IPS-NIHi7 (cell line): ENCODE measurements around the gene PDXP.
A peak's percentile ranks its signal among the peaks of the same experiment; 100 is the strongest.

Source experiments
- DNase-seq: peaks from one replicate; pipeline ENCODE4 v3.0.0; 2012; ENCODE audit warnings: mixed read lengths; ENCODE audit errors: extremely low spot score

The PDXP gene

GRCh38 chr22:37628830-37629229 lies 29.7 kb upstream of the PDXP start:
- DNase-seq = no peak

- no peak for DNase-seq
These were observed 28.6 kb upstream of the PDXP start for GRCh38 chr22:37629928-37630327.

GRCh38 chr22:37630839-37631435 lies 27.6 kb upstream of the PDXP start:
- peak; percentile 20 for DNase-seq

GRCh38 chr22:37631448-37632173 lies 26.9 kb upstream of the PDXP start:
- no peak for DNase-seq

GRCh38 chr22:37632174-37633088 lies 26.1 kb upstream of the PDXP start:
- DNase-seq = peak; percentile 13

GRCh38 chr22:37633089-37633624 lies 25.4 kb upstream of the PDXP start:
- no peak for DNase-seq

GRCh38 chr22:37633625-37634416 lies 24.7 kb upstream of the PDXP start:
- peak; percentile 79 for DNase-seq

GRCh38 chr22:37634417-37634924 lies 24.1 kb upstream of the PDXP start:
- no peak for DNase-seq

GRCh38 chr22:37635157-37635556 lies 23.4 kb upstream of the PDXP start:
- DNase-seq = no peak

- DNase-seq = peak; percentile 27
These were observed 22.2 kb upstream of the PDXP start for GRCh38 chr22:37636186-37636948.

- no peak for DNase-seq
These were observed 21.6 kb upstream of the PDXP start for GRCh38 chr22:37636949-37637273.

- peak; percentile 22 for DNase-seq
These were observed 20.0 kb upstream of the PDXP start for GRCh38 chr22:37638391-37639069.

GRCh38 chr22:37639070-37639760 lies 19.3 kb upstream of the PDXP start, which contains the start of gene SH3BP1:
SH3BP1 (plus strand) TSS chr22:37639669; CDS start chr22:37639788, 119 bp downstream.
- peak; percentile 85 for DNase-seq

GRCh38 chr22:37639771-37640590 lies 18.5 kb upstream of the PDXP start:
- DNase-seq = peak; percentile 70

- no peak for DNase-seq
These were observed 17.6 kb upstream of the PDXP start for GRCh38 chr22:37640591-37641560.

- no peak for DNase-seq
These were observed 17.0 kb upstream of the PDXP start for GRCh38 chr22:37641561-37641949.

GRCh38 chr22:37643225-37643847 lies 15.2 kb upstream of the PDXP start:
- peak; percentile 88 for DNase-seq
